HFF-Myc (cell line): ENCODE data around the gene TIPARP.

Experiments
- DNase-seq: peaks from one replicate; pipeline ENCODE4 v3.0.0-alpha.2; 2011; ENCODE audit warnings: low read depth; ENCODE audit errors: extremely low read depth
- H3K4me3 ChIP-seq: replicated peaks from 2 replicates; pipeline ENCODE4 v1.5.1; 2011; ENCODE audit warnings: low read depth, mild to moderate bottlenecking, control low read depth, low read length
- CTCF ChIP-seq: IDR thresholded peaks from 2 replicates; pipeline ENCODE4 v1.5.1; 2012; ENCODE audit warnings: mild to moderate bottlenecking, low read depth, low read length, control low read depth; ENCODE audit errors: missing control alignments

Gene TIPARP

GRCh38 chr3:156725682-156726081, 51.3 kb downstream of the TIPARP start:
- DNase-seq, result no peak
- no peak overlapping the region for H3K4me3 ChIP-seq
- TF ChIP-seq CTCF, result no peak

GRCh38 chr3:156726456-156726855, 52.1 kb downstream of the TIPARP start:
- no peak overlapping the region for H3K4me3 ChIP-seq
- DNase-seq, result no peak
- no peak for TF ChIP-seq CTCF

GRCh38 chr3:156727519-156728205, 53.3 kb downstream of the TIPARP start:
- DNase-seq, result no peak
- no peak for TF ChIP-seq CTCF
- H3K4me3 ChIP-seq, result no peak overlapping the region

GRCh38 chr3:156728267-156728985, 54.0 kb downstream of the TIPARP start:
- no peak for TF ChIP-seq CTCF
- H3K4me3 ChIP-seq, result no peak overlapping the region
- no peak for DNase-seq

GRCh38 chr3:156729460-156730179, 55.2 kb downstream of the TIPARP start:
- no peak for DNase-seq
- H3K4me3 ChIP-seq, result no peak overlapping the region
- TF ChIP-seq CTCF, result no peak

- TF ChIP-seq CTCF, result no peak
- no peak overlapping the region for H3K4me3 ChIP-seq
- no peak for DNase-seq
Measured at GRCh38 chr3:156731813-156732212, 57.4 kb downstream of the TIPARP start.
